ENCODE results near the gene XCL2. TPM values are rescaled to one million over a fixed set of nuclear protein-coding genes. Genes with fewer than 3 reads are reported as not detected.

XCL2 gene, protein sequence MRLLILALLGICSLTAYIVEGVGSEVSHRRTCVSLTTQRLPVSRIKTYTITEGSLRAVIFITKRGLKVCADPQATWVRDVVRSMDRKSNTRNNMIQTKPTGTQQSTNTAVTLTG
- not detected in 2 replicates for total RNA-seq

GRCh38 chr1:168543840-168544498 is at the start of gene XCL2:
TSS of gene XCL2 (minus strand) at chr1:168543997. CDS start at chr1:168543964, 33 bp downstream.

DNA sequence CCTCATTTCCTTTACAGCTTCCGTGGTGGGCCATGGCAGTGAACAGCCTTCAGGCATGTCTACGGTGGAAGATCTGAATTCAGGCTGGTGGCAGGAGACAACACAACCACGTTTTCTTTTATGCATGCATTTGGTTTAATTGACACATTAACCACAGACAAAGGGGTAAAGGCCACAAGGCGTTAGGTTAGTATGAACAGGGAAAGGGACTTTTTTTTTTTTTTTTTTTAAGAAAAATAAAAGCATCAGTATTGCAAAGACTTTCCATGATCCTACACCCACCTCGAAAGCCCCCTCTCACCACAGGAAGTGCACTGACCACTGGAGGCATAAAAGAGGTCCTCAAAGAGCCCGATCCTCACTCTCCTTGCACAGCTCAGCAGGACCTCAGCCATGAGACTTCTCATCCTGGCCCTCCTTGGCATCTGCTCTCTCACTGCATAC is 32.5 kb upstream of the XCL2 start, which contains the start of gene XCL1:
Gene XCL1 (plus strand): TSS at position 361 of the 444 bp plus-strand sequence. CDS start 33 bp downstream, at position 394.

Other genes with a start within 250 kb of the XCL2 start
- gene XCL1, start 32.6 kb upstream of the XCL2 start, total RNA-seq = not detected in 2 replicates
- not detected in 2 replicates for gene DPT, start 185.2 kb upstream of the XCL2 start, total RNA-seq

Measured in thoracic aorta endothelial cell (primary cell).